ENCODE results near the gene VWDE.
"Not testable (repeated sequence)": the region's sequence is repeated elsewhere in the genome, so short reads cannot be mapped to it uniquely, and the experiment has no call there.

VWDE gene

GRCh38 chr7:12415072-12415471, 11.4 kb upstream of the VWDE start:
- H3K27ac Mint-ChIP-seq: no peak overlapping the region
- ATAC-seq: no peak
- no peaks in the 10 kb centered on the region for H3K4me1 Mint-ChIP-seq
- H3K9me3 Mint-ChIP-seq: peaks cover 11% of the 10 kb centered on the region
- H3K27me3 Mint-ChIP-seq: no peaks in the 10 kb centered on the region
- no peaks in the 10 kb centered on the region for H3K36me3 Mint-ChIP-seq
- H3K4me3 Mint-ChIP-seq: no peak overlapping the region

GRCh38 chr7:12412407-12412806, 8.7 kb upstream of the VWDE start:
- Mint-ChIP-seq H3K9me3 (peaks cover 13% of the 10 kb centered on the region), H3K4me3 (no peak overlapping the region), H3K4me1 (no peaks in the 10 kb centered on the region), H3K36me3 (no peaks in the 10 kb centered on the region), H3K27me3 (no peaks in the 10 kb centered on the region), H3K27ac (no peak overlapping the region)
- no peak for ATAC-seq

- Mint-ChIP-seq H3K27me3 (no peaks in the 10 kb centered on the region), H3K4me3 (no peak overlapping the region), H3K9me3 (peaks cover 11% of the 10 kb centered on the region), H3K27ac (no peak overlapping the region), H3K36me3 (no peaks in the 10 kb centered on the region), H3K4me1 (no peaks in the 10 kb centered on the region)
- ATAC-seq: no peak
Observed at GRCh38 chr7:12410523-12410922, 6.9 kb upstream of the VWDE start.

GRCh38 chr7:12409097-12409711, 5.5 kb upstream of the VWDE start:
- Mint-ChIP-seq H3K9me3 (peaks cover 11% of the 10 kb centered on the region), H3K4me1 (no peaks in the 10 kb centered on the region), H3K27me3 (no peaks in the 10 kb centered on the region), H3K36me3 (no peaks in the 10 kb centered on the region), H3K4me3 (no peak overlapping the region), H3K27ac (no peak overlapping the region)
- no peak for ATAC-seq

GRCh38 chr7:12407652-12408051, 4.0 kb upstream of the VWDE start:
- Mint-ChIP-seq H3K4me1 (peaks cover 13% of the 10 kb centered on the region), H3K27me3 (peaks cover 10% of the 10 kb centered on the region)
- ATAC-seq, H3K9me3 Mint-ChIP-seq, H3K4me3 Mint-ChIP-seq, H3K36me3 Mint-ChIP-seq, H3K27ac Mint-ChIP-seq: not testable (repeated sequence)

- Mint-ChIP-seq H3K27ac (no peak overlapping the region), H3K36me3 (no peaks in the 10 kb centered on the region), H3K9me3 (peaks cover 10% of the 10 kb centered on the region), H3K4me1 (peaks cover 13% of the 10 kb centered on the region), H3K4me3 (no peak overlapping the region), H3K27me3 (peaks cover 27% of the 10 kb centered on the region)
- no peak for ATAC-seq
Observed at GRCh38 chr7:12402365-12402725, 1.3 kb downstream of the VWDE start.

- Mint-ChIP-seq H3K27me3 (peaks cover 27% of the 10 kb centered on the region), H3K36me3 (no peaks in the 10 kb centered on the region), H3K4me3 (no peak overlapping the region), H3K4me1 (peaks cover 13% of the 10 kb centered on the region), H3K9me3 (peaks cover 12% of the 10 kb centered on the region), H3K27ac (no peak overlapping the region)
- ATAC-seq: no peak
Observed at GRCh38 chr7:12401538-12402364, 1.9 kb downstream of the VWDE start.

GRCh38 chr7:12398186-12398585, 5.5 kb downstream of the VWDE start:
- Mint-ChIP-seq H3K9me3 (peaks cover 12% of the 10 kb centered on the region), H3K4me3 (no peak overlapping the region), H3K4me1 (peaks cover 4% of the 10 kb centered on the region), H3K27me3 (peaks cover 19% of the 10 kb centered on the region), H3K36me3 (no peaks in the 10 kb centered on the region), H3K27ac (no peak overlapping the region)
- ATAC-seq: no peak

GRCh38 chr7:12397671-12398070, 6.0 kb downstream of the VWDE start:
- peaks cover 12% of the 10 kb centered on the region for H3K9me3 Mint-ChIP-seq
- H3K36me3 Mint-ChIP-seq: no peaks in the 10 kb centered on the region
- no peak overlapping the region for H3K27ac Mint-ChIP-seq
- H3K27me3 Mint-ChIP-seq: peaks cover 21% of the 10 kb centered on the region
- H3K4me1 Mint-ChIP-seq: no peaks in the 10 kb centered on the region
- no peak for ATAC-seq
- no peak overlapping the region for H3K4me3 Mint-ChIP-seq

GRCh38 chr7:12396670-12397069, 7.0 kb downstream of the VWDE start:
- H3K4me1 Mint-ChIP-seq, H3K36me3 Mint-ChIP-seq, H3K27ac Mint-ChIP-seq, H3K4me3 Mint-ChIP-seq, ATAC-seq: not testable (repeated sequence)
- Mint-ChIP-seq H3K9me3 (peaks cover 12% of the 10 kb centered on the region), H3K27me3 (peaks cover 25% of the 10 kb centered on the region)

GRCh38 chr7:12391922-12392615, 11.6 kb downstream of the VWDE start:
- Mint-ChIP-seq H3K9me3 (peaks cover under 1% of the 10 kb centered on the region), H3K4me1 (no peaks in the 10 kb centered on the region), H3K4me3 (no peak overlapping the region), H3K27me3 (peaks cover 8% of the 10 kb centered on the region), H3K27ac (no peak overlapping the region), H3K36me3 (no peaks in the 10 kb centered on the region)
- ATAC-seq: no peak

- no peaks in the 10 kb centered on the region for H3K4me1 Mint-ChIP-seq
- H3K27me3 Mint-ChIP-seq: peaks cover 8% of the 10 kb centered on the region
- H3K4me3 Mint-ChIP-seq: no peak overlapping the region
- no peaks in the 10 kb centered on the region for H3K36me3 Mint-ChIP-seq
- ATAC-seq: no peak
- no peak overlapping the region for H3K27ac Mint-ChIP-seq
- H3K9me3 Mint-ChIP-seq: no peaks in the 10 kb centered on the region
Observed at GRCh38 chr7:12389089-12389700, 14.5 kb downstream of the VWDE start.

- Mint-ChIP-seq H3K4me1 (no peaks in the 10 kb centered on the region), H3K27me3 (no peaks in the 10 kb centered on the region), H3K36me3 (no peaks in the 10 kb centered on the region), H3K9me3 (no peaks in the 10 kb centered on the region), H3K4me3 (no peak overlapping the region), H3K27ac (no peak overlapping the region)
- no peak for ATAC-seq
Observed at GRCh38 chr7:12386313-12386740, 17.3 kb downstream of the VWDE start.

- Mint-ChIP-seq H3K27ac (no peak overlapping the region), H3K4me3 (no peak overlapping the region), H3K27me3 (no peaks in the 10 kb centered on the region), H3K36me3 (no peaks in the 10 kb centered on the region), H3K9me3 (no peaks in the 10 kb centered on the region), H3K4me1 (no peaks in the 10 kb centered on the region)
- ATAC-seq: no peak
Observed at GRCh38 chr7:12385364-12385786, 18.3 kb downstream of the VWDE start.

- no peak for ATAC-seq
- no peaks in the 10 kb centered on the region for H3K36me3 Mint-ChIP-seq
- H3K4me1 Mint-ChIP-seq: no peaks in the 10 kb centered on the region
- no peaks in the 10 kb centered on the region for H3K27me3 Mint-ChIP-seq
- H3K9me3 Mint-ChIP-seq: no peaks in the 10 kb centered on the region
- H3K27ac Mint-ChIP-seq: no peak overlapping the region
- no peak overlapping the region for H3K4me3 Mint-ChIP-seq
Observed at GRCh38 chr7:12383377-12383776, 20.3 kb downstream of the VWDE start.

Measured in stimulated activated memory B cell treated with anti-CD40 and anti-IgM and Interleukin-4, amounts not matched to agents 10 μg/mL and 1 μg/mL and 100 μg/mL, for 72 hours (primary cell).